B cell (primary cell): Measurements from ENCODE around the gene TMEM87B. TPM values are rescaled to one million over a fixed set of nuclear protein-coding genes. Genes with fewer than 3 reads are reported as not detected.

Experiments
- ATAC-seq: fragments of 200-7000 bp; cut with Tn5 transposase; one replicate; pipeline ENCODE4 v1.10.0; 2021; ENCODE audit warnings: low read depth, mild to moderate bottlenecking, moderate number of reproducible peaks, moderate library complexity
- CTCF ChIA-PET: fragments of 350-600 bp; sonication (Branson Sonifier 250); formaldehyde crosslinking; loops from one replicate; lab custom pipeline; 2021; ENCODE audit warnings: antibody characterized with exemption, inconsistent platforms; lab: Charles Lee
- POLR2A ChIA-PET: fragments of 350-600 bp; sonication (Branson Sonifier 250); formaldehyde crosslinking; loops from one replicate; lab custom pipeline; 2021; ENCODE audit warnings: antibody characterized with exemption; lab: Charles Lee
- DNase-seq: peaks from one replicate; pipeline ENCODE4 v3.0.0; 2013
- H2AFZ ChIP-seq: 2 replicates; pipeline ENCODE4 v1.6.1; 2012; ENCODE audit warnings: mild to moderate bottlenecking, low read depth, low read length; ENCODE audit not compliant: insufficient read depth, poor library complexity, severe bottlenecking
- H3K27ac ChIP-seq, 2 donors: 1 replicate in 1 of 2; 2 replicates in 1 of 2; pipeline ENCODE4 v1.5.1; 2012 to 2013; ENCODE audit warnings: low read length in 2 of 2, mild to moderate bottlenecking in 2 of 2, moderate library complexity in 1 of 2
- H3K27me3 ChIP-seq, 4 experiments: fragments of 200-600 bp in 1 of 4; sonication (generic) in 1 of 4; replicated peaks in 1 of 4; 1 replicate in 2 of 4; 2 replicates in 2 of 4; pipeline versions ENCODE4 v1.6.1 to v1.7.0; 2013 to 2016; ENCODE audit warnings: low read length in 3 of 4, mild to moderate bottlenecking in 2 of 4, mixed read lengths in 1 of 4, moderate library complexity in 1 of 4; ENCODE audit not compliant: insufficient read depth in 4 of 4, control insufficient read depth in 3 of 4; ENCODE audit errors: control extremely low read depth in 1 of 4
- H3K36me3 ChIP-seq, 2 experiments: replicated peaks in 1 of 2; 1 replicate in 1 of 2; 2 replicates in 1 of 2; pipeline versions ENCODE4 v1.6.1 to v1.7.1; 2013; ENCODE audit warnings: low read length in 1 of 2; ENCODE audit not compliant: insufficient read depth in 2 of 2, control insufficient read depth in 1 of 2; ENCODE audit errors: control extremely low read depth in 1 of 2, extremely low read depth in 1 of 2
- H3K4me1 ChIP-seq, 2 donors: fragments of 200-600 bp in 1 of 2; sonication (generic) in 1 of 2; 1 replicate in 1 of 2; 2 replicates in 1 of 2; pipeline versions ENCODE4 v1.5.1 to v1.6.1; 2013 to 2017; ENCODE audit warnings: low read length in 2 of 2; ENCODE audit not compliant: control insufficient read depth in 2 of 2, insufficient read depth in 2 of 2
- H3K4me2 ChIP-seq: replicated peaks from 2 replicates; pipeline ENCODE3; 2012; ENCODE audit warnings: mild to moderate bottlenecking, low read depth, low read length; ENCODE audit not compliant: poor library complexity, severe bottlenecking
- H3K4me3 ChIP-seq, 5 experiments: fragments of 200-600 bp in 1 of 5; sonication (generic) in 1 of 5; 1 replicate in 3 of 5; 2 replicates in 2 of 5; pipeline versions ENCODE4 v1.5.1 to v1.7.0; 2011 to 2016; ENCODE audit warnings: low read length in 4 of 5, mild to moderate bottlenecking in 4 of 5, low read depth in 2 of 5, control low read depth in 1 of 5, moderate library complexity in 1 of 5; ENCODE audit not compliant: insufficient read depth in 1 of 5; ENCODE audit errors: control extremely low read depth in 1 of 5, extremely low read depth in 1 of 5
- H3K79me2 ChIP-seq: fragments of 200-600 bp; sonication (generic); one replicate; pipeline ENCODE4 v1.6.0; 2016; ENCODE audit warnings: low read length; ENCODE audit not compliant: control insufficient read depth, insufficient read depth
- H3K9ac ChIP-seq: fragments of 200-600 bp; sonication (generic); 2 replicates; pipeline ENCODE4 v1.6.1; 2017; ENCODE audit warnings: mild to moderate bottlenecking, low read length, moderate library complexity
- H3K9me3 ChIP-seq, 3 donors: one replicate each; pipeline versions ENCODE4 v1.6.1 to v1.7.1; 2013; ENCODE audit warnings: low read length in 2 of 3; ENCODE audit not compliant: control insufficient read depth in 2 of 3, insufficient read depth in 1 of 3; ENCODE audit errors: control extremely low read depth in 1 of 3
- H4K20me1 ChIP-seq: 2 replicates; pipeline ENCODE4 v1.6.0; 2012; ENCODE audit warnings: mild to moderate bottlenecking, low read length; ENCODE audit not compliant: insufficient read depth, control insufficient read depth, poor library complexity, severe bottlenecking
- H3K27ac Mint-ChIP-seq: one replicate; pipeline ENCODE4 v1.8.0; 2021; ENCODE audit warnings: mixed read lengths
- H3K27me3 Mint-ChIP-seq: one replicate; pipeline ENCODE4 v1.8.0; 2021; ENCODE audit warnings: mixed read lengths
- H3K4me1 Mint-ChIP-seq: one replicate; pipeline ENCODE4 v1.8.0; 2021; ENCODE audit warnings: mixed read lengths
- H3K4me3 Mint-ChIP-seq: one replicate; pipeline ENCODE4 v1.8.0; 2021; ENCODE audit warnings: mixed read lengths
- H3K9me3 Mint-ChIP-seq: one replicate; pipeline ENCODE4 v1.8.0; 2022; ENCODE audit warnings: mixed read lengths; ENCODE audit not compliant: insufficient read depth
- CTCF ChIP-seq: fragments of 200-600 bp; IDR thresholded peaks from one replicate; pipeline ENCODE4 v1.8.0; 2022; ENCODE audit warnings: antibody characterized with exemption, mild to moderate bottlenecking
- EZH2 ChIP-seq: IDR thresholded peaks from 2 replicates; pipeline ENCODE4 v1.6.1; 2012; ENCODE audit warnings: borderline replicate concordance, low read depth, mild to moderate bottlenecking, moderate library complexity, low read length; ENCODE audit not compliant: insufficient read depth, poor library complexity, severe bottlenecking
- WGBS: methylation state at CpG from one replicate; pipeline ENCODE4 v1.1.5; 2013; ENCODE audit warnings: missing lambda C conversion rate; ENCODE audit not compliant: insufficient coverage; 5-methylcytosine and 5-hydroxymethylcytosine counted together
- intact Hi-C: fragments of 100-400 bp; cut with micrococcal nuclease; formaldehyde crosslinking; loops from one replicate; pipeline ENCODE4 v1.10.0; 2022
- polyA plus RNA-seq: library from polyadenylated mRNA; depleted of rRNA; stranded (reverse); fragments of >200 nt; gene quantifications from 2 replicates; pipeline ENCODE4 v1.2.3, GENCODE V29; 2012
- total RNA-seq, 2 donors: library from RNA; stranded (reverse); fragments of 120-200 nt in 1 of 2; gene quantifications; 1 replicate in 1 of 2; 2 replicates in 1 of 2; pipeline versions ENCODE4 v1.2.3 to v1.2.4, GENCODE V29; 2013 to 2022

The TMEM87B gene
- total and polyA plus RNA-seq, 2 donors (not counting 1 experiment from before 2014, with no cell fraction given): 9.4 to 21.0 TPM

- Histone ChIP-seq H3K27me3 (peaks cover 0 to 19% (median 3%) of the 10 kb centered on the region in 4 experiments), H3K4me2 (no peak overlapping the region), H3K4me1 (peaks cover 3 to 4% of the 10 kb centered on the region in 2 donors), H3K9me3 (no peaks in the 10 kb centered on the region), H3K9ac (no peak overlapping the region), H3K27ac (no peak overlapping the region), H3K79me2 (no peaks in the 10 kb centered on the region), H2AFZ (no peak overlapping the region), H3K4me3 (no peak overlapping the region), H3K36me3 (no peaks in the 10 kb centered on the region), H4K20me1 (no peaks in the 10 kb centered on the region)
- DNase-seq (no peak), ATAC-seq (no peak)
- Mint-ChIP-seq H3K27me3 (peaks cover 21% of the 10 kb centered on the region), H3K4me3 (no peak overlapping the region), H3K4me1 (peaks cover 4% of the 10 kb centered on the region), H3K9me3 (no peaks in the 10 kb centered on the region), H3K27ac (no peak overlapping the region)
- ChIA-PET CTCF (no interaction called here), POLR2A (no interaction called here)
- intact Hi-C loops: no loop called here
- TF ChIP-seq EZH2: no peak
- no peak for TF ChIP-seq CTCF
- WGBS: 100% methylated on average over 4 of the region's 5 CpGs
Observed at GRCh38 chr2:112143150-112143549, 88.1 kb downstream of the TMEM87B start.

GRCh38 chr2:112144966-112145365 is 89.9 kb downstream of the TMEM87B start:
- WGBS: no CpG with 5 or more reads among the region's 6 CpGs
- Histone ChIP-seq H3K4me3 (no peak overlapping the region), H2AFZ (no peak overlapping the region), H3K4me1 (peaks cover 0 to 3% of the 10 kb centered on the region in 2 donors), H3K79me2 (no peaks in the 10 kb centered on the region), H4K20me1 (no peaks in the 10 kb centered on the region), H3K27me3 (peaks cover 0 to 15% (median 3%) of the 10 kb centered on the region in 4 experiments), H3K9me3 (no peaks in the 10 kb centered on the region), H3K27ac (no peak overlapping the region), H3K36me3 (no peaks in the 10 kb centered on the region), H3K4me2 (no peak overlapping the region), H3K9ac (no peak overlapping the region)
- TF ChIP-seq CTCF: no peak
- no peak for TF ChIP-seq EZH2
- Mint-ChIP-seq H3K27me3 (peaks cover 21% of the 10 kb centered on the region), H3K4me1 (peaks cover 4% of the 10 kb centered on the region), H3K27ac (no peak overlapping the region), H3K4me3 (no peak overlapping the region), H3K9me3 (no peaks in the 10 kb centered on the region)
- ChIA-PET CTCF (no interaction called here), POLR2A (no interaction called here)
- ATAC-seq (no peak), DNase-seq (no peak)
- intact Hi-C loops: no loop called here
